ENCODE results near the gene SEL1L.
"Not testable (repeated sequence)": the region's sequence is repeated elsewhere in the genome, so short reads cannot be mapped to it uniquely, and the experiment has no call there.

SEL1L gene

DNA sequence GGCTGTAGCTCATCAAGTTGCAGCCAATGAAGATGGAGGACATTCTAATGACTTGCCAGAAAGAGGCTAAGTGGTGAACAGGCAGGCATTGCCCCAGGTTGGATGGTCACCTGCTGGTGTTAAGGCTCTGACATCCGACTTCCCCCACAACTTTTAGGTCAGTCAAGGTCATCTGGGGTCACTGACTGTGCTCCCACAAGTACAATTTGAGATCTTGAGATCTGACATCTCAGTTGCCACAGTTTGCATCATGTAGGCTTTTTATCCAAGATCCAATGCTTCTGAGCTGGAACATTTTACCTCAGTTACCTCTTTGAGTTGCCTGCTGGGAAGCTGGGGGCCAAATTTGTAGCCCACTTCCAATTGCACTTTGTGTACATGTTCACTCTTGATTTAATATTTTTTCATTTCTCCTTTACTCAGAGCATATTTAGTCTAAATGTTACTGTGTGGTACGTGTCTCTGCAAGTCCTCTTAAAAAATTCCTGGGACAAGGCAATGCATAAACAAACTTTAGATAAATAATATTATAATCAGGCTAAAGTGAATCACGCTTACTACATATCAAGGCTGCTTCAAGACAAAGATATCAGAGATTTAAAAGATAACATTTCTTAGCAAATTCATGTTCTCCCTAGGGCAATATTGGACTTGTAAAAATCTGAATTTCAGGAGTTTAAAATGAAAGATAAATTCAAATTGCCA lies 61.4 kb downstream of the SEL1L start:
- no peak overlapping the region for H2AFZ ChIP-seq
- no peak overlapping the region for H3K27ac ChIP-seq
- H3K4me1 ChIP-seq = no peaks in the 10 kb centered on the region
- no peak overlapping the region for H3K4me2 ChIP-seq (ENCODE audit: low read length)
- no peaks in the 10 kb centered on the region for H3K27me3 ChIP-seq (ENCODE audit: control insufficient read depth, insufficient read depth, low read length)
- H3K79me2 ChIP-seq = no peaks in the 10 kb centered on the region
- no peak overlapping the region for H3K9ac ChIP-seq
- H3K36me3 ChIP-seq (ENCODE audit: control insufficient read depth, insufficient read depth, low read length) = no peaks in the 10 kb centered on the region
- TF ChIP-seq, protein P1, sequence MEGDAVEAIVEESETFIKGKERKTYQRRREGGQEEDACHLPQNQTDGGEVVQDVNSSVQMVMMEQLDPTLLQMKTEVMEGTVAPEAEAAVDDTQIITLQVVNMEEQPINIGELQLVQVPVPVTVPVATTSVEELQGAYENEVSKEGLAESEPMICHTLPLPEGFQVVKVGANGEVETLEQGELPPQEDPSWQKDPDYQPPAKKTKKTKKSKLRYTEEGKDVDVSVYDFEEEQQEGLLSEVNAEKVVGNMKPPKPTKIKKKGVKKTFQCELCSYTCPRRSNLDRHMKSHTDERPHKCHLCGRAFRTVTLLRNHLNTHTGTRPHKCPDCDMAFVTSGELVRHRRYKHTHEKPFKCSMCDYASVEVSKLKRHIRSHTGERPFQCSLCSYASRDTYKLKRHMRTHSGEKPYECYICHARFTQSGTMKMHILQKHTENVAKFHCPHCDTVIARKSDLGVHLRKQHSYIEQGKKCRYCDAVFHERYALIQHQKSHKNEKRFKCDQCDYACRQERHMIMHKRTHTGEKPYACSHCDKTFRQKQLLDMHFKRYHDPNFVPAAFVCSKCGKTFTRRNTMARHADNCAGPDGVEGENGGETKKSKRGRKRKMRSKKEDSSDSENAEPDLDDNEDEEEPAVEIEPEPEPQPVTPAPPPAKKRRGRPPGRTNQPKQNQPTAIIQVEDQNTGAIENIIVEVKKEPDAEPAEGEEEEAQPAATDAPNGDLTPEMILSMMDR (IDR thresholded peaks at IDR 0.05) = no peak
- H3K9me3 ChIP-seq (ENCODE audit: control insufficient read depth, low read length) = no peaks in the 10 kb centered on the region
- no peak overlapping the region for H3K4me3 ChIP-seq (ENCODE audit: low read depth, low read length)

DNA sequence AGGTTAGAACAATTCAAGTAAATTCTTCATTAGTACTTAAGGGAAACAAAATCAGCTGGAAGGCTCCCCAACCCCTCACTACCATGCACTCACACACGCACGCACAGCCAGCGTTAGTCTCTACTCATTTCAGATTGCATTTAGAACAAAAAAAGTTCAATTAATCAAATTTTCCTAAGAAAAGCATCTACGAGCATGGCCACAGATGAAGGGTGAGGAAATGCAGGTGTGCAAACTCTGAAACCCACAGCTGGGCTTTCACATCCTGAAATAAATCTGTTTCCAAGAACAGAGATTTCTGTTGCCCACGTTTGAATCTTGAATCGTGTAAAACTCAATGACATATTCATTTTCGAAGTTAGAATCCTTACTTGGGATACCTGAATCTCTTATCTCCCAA lies 62.6 kb downstream of the SEL1L start:
- no peak overlapping the region for H3K4me3 ChIP-seq (ENCODE audit: low read depth, low read length)
- no peak overlapping the region for H3K4me2 ChIP-seq (ENCODE audit: low read length)
- no peak overlapping the region for H3K9ac ChIP-seq
- no peak overlapping the region for H2AFZ ChIP-seq
- H3K79me2 ChIP-seq = no peaks in the 10 kb centered on the region
- no peaks in the 10 kb centered on the region for H3K36me3 ChIP-seq (ENCODE audit: control insufficient read depth, insufficient read depth, low read length)
- no peaks in the 10 kb centered on the region for H3K4me1 ChIP-seq
- H3K9me3 ChIP-seq (ENCODE audit: control insufficient read depth, low read length) = no peaks in the 10 kb centered on the region
- no peak overlapping the region for H3K27ac ChIP-seq
- no peaks in the 10 kb centered on the region for H3K27me3 ChIP-seq (ENCODE audit: control insufficient read depth, insufficient read depth, low read length)
- TF ChIP-seq, protein P1 (IDR thresholded peaks at IDR 0.05) = no peak

DNA sequence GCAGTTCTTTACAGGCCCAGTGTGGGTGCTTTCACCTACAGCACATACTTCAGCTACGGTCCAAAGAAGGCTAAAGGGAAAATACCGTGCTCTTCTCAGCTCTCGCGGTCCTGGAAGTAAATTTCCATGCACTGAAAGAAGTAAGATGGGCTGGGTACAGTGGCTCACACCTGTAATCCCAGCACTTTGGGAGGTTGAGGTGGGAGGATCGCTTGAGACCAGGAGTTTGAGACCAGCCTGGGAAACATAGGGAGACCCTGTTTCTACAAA lies 63.2 kb downstream of the SEL1L start:
- not testable (repeated sequence) for H3K27me3 ChIP-seq (ENCODE audit: control insufficient read depth, insufficient read depth, low read length); H3K4me1 ChIP-seq; H3K79me2 ChIP-seq; H2AFZ ChIP-seq; H3K36me3 ChIP-seq (ENCODE audit: control insufficient read depth, insufficient read depth, low read length); H3K4me3 ChIP-seq (ENCODE audit: low read depth, low read length); H3K27ac ChIP-seq; H3K9ac ChIP-seq; H3K9me3 ChIP-seq (ENCODE audit: control insufficient read depth, low read length); H3K4me2 ChIP-seq (ENCODE audit: low read length)

DNA sequence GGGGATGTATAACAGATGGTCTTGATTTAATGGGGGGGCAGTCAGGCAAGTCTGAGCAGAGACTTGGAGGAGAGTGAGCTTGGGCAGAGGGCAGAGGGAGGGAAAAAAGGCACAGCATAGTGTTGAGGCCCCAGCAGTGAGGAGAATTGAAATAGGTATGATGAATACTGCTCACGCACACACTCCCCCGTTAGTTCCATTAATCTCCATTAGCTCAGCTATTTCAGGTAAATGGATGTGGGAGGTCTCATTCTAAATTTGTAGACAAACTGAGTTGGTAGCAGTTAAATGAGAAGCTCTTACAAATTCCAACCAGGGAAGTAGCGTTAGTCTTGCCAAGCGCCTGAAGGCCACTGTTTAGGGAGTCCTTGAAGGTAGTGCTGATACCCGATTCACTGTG lies 66.8 kb downstream of the SEL1L start:
- H3K4me3 ChIP-seq (ENCODE audit: low read depth, low read length) = no peak overlapping the region
- H3K27ac ChIP-seq = no peak overlapping the region
- no peak overlapping the region for H2AFZ ChIP-seq
- no peaks in the 10 kb centered on the region for H3K9me3 ChIP-seq (ENCODE audit: control insufficient read depth, low read length)
- TF ChIP-seq, protein P1 (IDR thresholded peaks at IDR 0.05) = no peak
- no peak overlapping the region for H3K9ac ChIP-seq
- H3K79me2 ChIP-seq = no peaks in the 10 kb centered on the region
- H3K27me3 ChIP-seq (ENCODE audit: control insufficient read depth, insufficient read depth, low read length) = no peaks in the 10 kb centered on the region
- no peak overlapping the region for H3K4me2 ChIP-seq (ENCODE audit: low read length)
- H3K36me3 ChIP-seq (ENCODE audit: control insufficient read depth, insufficient read depth, low read length) = no peaks in the 10 kb centered on the region
- H3K4me1 ChIP-seq = no peaks in the 10 kb centered on the region

DNA sequence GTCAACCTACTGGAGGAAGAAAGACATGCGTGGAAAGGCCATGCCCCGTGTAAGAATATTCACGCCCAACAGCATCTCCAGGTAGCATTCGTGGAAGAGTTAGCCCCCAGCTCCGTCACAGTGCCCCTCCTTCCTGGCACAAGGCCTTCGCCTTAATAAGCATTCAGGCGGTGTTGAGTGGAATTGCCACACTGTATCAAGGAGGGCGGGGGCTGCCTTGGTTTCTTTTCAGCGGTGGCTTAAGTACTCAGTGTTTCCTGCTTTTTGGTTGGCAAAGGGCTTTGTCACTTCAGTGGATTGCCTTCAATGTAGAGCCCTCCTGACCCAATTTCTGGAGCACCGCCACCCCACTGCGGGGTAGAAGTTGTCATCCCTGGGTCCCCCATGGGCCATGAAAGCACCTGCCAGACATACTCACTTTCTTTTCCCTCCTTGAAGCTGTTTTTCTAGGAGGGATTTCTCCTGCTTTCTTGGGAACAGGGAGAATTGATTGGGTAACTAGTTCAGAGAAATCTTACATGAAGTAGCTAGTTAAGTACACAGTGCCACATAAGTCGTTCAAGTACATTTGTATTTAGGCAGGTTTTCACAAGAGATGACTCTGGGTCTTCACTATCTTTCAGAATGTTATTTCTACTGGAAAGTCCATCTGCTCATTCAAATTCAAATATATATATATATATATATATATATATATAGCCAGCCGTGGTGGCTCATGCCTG lies 68.0 kb downstream of the SEL1L start:
- no peak overlapping the region for H3K4me2 ChIP-seq (ENCODE audit: low read length)
- no peaks in the 10 kb centered on the region for H3K36me3 ChIP-seq (ENCODE audit: control insufficient read depth, insufficient read depth, low read length)
- no peaks in the 10 kb centered on the region for H3K9me3 ChIP-seq (ENCODE audit: control insufficient read depth, low read length)
- TF ChIP-seq, protein P1 (IDR thresholded peaks at IDR 0.05) = no peak
- H3K9ac ChIP-seq = no peak overlapping the region
- no peak overlapping the region for H3K27ac ChIP-seq
- H3K79me2 ChIP-seq = no peaks in the 10 kb centered on the region
- H3K27me3 ChIP-seq (ENCODE audit: control insufficient read depth, insufficient read depth, low read length) = no peaks in the 10 kb centered on the region
- no peak overlapping the region for H2AFZ ChIP-seq
- H3K4me3 ChIP-seq (ENCODE audit: low read depth, low read length) = no peak overlapping the region
- no peaks in the 10 kb centered on the region for H3K4me1 ChIP-seq

DNA sequence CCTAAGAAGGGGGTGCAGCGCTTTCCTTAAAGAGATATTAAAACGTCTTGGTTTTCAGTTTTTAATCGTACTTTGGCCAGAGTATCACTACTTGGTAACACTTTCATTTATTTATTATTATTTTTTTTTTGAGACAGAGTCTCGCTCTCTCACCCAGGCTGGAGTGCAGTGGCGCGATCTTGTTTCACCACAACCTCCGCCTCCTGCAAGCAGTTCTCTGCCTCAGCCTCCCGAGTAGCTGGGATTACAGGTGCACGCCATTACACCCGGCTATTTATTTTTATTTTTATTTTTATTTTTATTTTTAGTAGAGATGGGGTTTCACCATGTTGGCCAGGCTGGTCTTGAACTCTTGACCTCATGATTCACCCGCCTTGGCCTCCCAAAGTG lies 68.7 kb downstream of the SEL1L start:
- peak overlapping the region; percentile 75 for H3K4me2 ChIP-seq (ENCODE audit: low read length)
- H3K79me2 ChIP-seq; H3K27ac ChIP-seq; H3K4me1 ChIP-seq; H3K9me3 ChIP-seq (ENCODE audit: control insufficient read depth, low read length); H3K36me3 ChIP-seq (ENCODE audit: control insufficient read depth, insufficient read depth, low read length); H3K9ac ChIP-seq; H3K27me3 ChIP-seq (ENCODE audit: control insufficient read depth, insufficient read depth, low read length): not testable (repeated sequence)
- peak overlapping the region; percentile 50 for H3K4me3 ChIP-seq (ENCODE audit: low read depth, low read length)
- peak overlapping the region; percentile 73 for H2AFZ ChIP-seq
